Kidney (tissue), 14 donors: Measurements from ENCODE around the gene PLAC8. TPM values are rescaled to one million over a fixed set of nuclear protein-coding genes. Genes with fewer than 3 reads are reported as not detected.

Source experiments
- DNase-seq, 5 donors: peaks; one replicate each; pipeline ENCODE4 v3.0.0-alpha.2; 2013 to 2020
- FAIRE-seq: peaks from 2 replicates; lab custom pipeline; 2012; peaks lifted over from hg19 to GRCh38; lab: Jason Lieb, UNC
- H3K27ac ChIP-seq, 2 donors: one replicate each; pipeline ENCODE4 v1.7.0; 2013; ENCODE audit warnings: low read depth in 2 of 2, low read length in 2 of 2, inconsistent platforms in 1 of 2
- H3K27me3 ChIP-seq: one replicate; pipeline ENCODE4 v1.7.1; 2013; ENCODE audit warnings: low read length, inconsistent platforms; ENCODE audit not compliant: control insufficient read depth, insufficient read depth
- H3K36me3 ChIP-seq, 3 donors: one replicate each; pipeline versions ENCODE4 v1.7.0 to v1.7.1; 2013; ENCODE audit warnings: low read length in 3 of 3, control low read depth in 1 of 3, inconsistent platforms in 1 of 3; ENCODE audit not compliant: insufficient read depth in 3 of 3, control insufficient read depth in 2 of 3
- H3K4me1 ChIP-seq, 3 donors: one replicate each; pipeline versions ENCODE4 v1.7.0 to v1.7.1; 2013; ENCODE audit warnings: low read length in 3 of 3, inconsistent platforms in 1 of 3, low read depth in 1 of 3; ENCODE audit not compliant: control insufficient read depth in 2 of 3, insufficient read depth in 2 of 3
- H3K4me3 ChIP-seq, 3 donors: one replicate each; pipeline versions ENCODE4 v1.7.0 to v1.8.1; 2013; ENCODE audit warnings: low read length in 3 of 3, control low read depth in 1 of 3, inconsistent platforms in 1 of 3
- H3K9ac ChIP-seq, 3 donors: one replicate each; pipeline versions ENCODE4 v1.7.0 to v1.7.1; 2013; ENCODE audit warnings: low read length in 3 of 3, control low read depth in 1 of 3, inconsistent platforms in 1 of 3
- H3K9me3 ChIP-seq, 3 donors: one replicate each; pipeline versions ENCODE4 v1.7.0 to v1.7.1; 2013; ENCODE audit warnings: low read length in 3 of 3, control low read depth in 1 of 3, inconsistent platforms in 1 of 3; ENCODE audit not compliant: control insufficient read depth in 2 of 3, insufficient read depth in 1 of 3
- intact Hi-C: fragments of 100-400 bp; cut with DNase I; formaldehyde crosslinking; loops from one replicate; pipeline ENCODE4 v1.11.1; 2022
- polyA plus RNA-seq: library from polyadenylated mRNA; stranded (reverse); fragments of 350-450 nt; fragmentation: Illumina TruSeq; extraction: RNeasy Lipid Tissue Mini Kit (QIAGEN cat#74804); gene quantifications from one replicate; pipeline ENCODE4 v1.2.3, GENCODE V29; 2014; ENCODE audit warnings: low read depth, low replicate concordance; ENCODE audit not compliant: insufficient read depth
- total RNA-seq: library from RNA; stranded (reverse); fragmentation: NEBNext Ultra II Directional; extraction: Animal tissue kit (Norgen Biotek cat#: 25700); gene quantifications from one replicate; pipeline ENCODE4 v1.2.1, GENCODE V29; 2021
- TF ChIP-seq, protein P1 (sequence below): IDR thresholded peaks from 3 replicates; pipeline ENCODE4 v1.5.1; 2012; ENCODE audit warnings: mild to moderate bottlenecking, moderate library complexity, borderline replicate concordance; ENCODE audit not compliant: insufficient read depth; ENCODE audit errors: extremely low read depth
- donor health status: control.
- donor health status: control.
- donor health status: control.
- donor health status: control.
- donor health status: control.
- donor health status: DM: yes; HTN: yes; CAD: no.
- donor health status: Normal renal cell carcinoma (clear cell type).

PLAC8 gene
- total and polyA plus RNA-seq, 2 donors from 2014 or later = 3.6 to 10.3 TPM

DNA sequence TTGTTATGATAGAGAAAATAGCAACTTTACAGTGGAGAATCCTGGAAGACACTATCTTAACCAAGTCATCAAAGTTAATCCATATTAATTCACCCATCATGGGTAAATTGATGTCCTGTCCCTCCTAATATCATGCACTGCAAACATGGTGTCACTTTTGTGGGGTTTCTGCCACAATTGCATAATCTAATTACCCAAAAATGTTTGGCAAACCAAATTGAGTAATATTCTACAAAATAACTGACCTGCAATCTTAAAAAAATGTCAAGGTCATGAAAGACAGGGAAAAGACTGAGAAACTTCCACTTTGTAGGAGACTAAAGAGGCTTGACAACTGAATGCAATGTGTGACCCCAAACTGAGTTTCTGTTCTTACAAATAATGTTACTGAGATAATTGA is 37.1 kb upstream of the PLAC8 start:
- no peak for FAIRE-seq

DNA sequence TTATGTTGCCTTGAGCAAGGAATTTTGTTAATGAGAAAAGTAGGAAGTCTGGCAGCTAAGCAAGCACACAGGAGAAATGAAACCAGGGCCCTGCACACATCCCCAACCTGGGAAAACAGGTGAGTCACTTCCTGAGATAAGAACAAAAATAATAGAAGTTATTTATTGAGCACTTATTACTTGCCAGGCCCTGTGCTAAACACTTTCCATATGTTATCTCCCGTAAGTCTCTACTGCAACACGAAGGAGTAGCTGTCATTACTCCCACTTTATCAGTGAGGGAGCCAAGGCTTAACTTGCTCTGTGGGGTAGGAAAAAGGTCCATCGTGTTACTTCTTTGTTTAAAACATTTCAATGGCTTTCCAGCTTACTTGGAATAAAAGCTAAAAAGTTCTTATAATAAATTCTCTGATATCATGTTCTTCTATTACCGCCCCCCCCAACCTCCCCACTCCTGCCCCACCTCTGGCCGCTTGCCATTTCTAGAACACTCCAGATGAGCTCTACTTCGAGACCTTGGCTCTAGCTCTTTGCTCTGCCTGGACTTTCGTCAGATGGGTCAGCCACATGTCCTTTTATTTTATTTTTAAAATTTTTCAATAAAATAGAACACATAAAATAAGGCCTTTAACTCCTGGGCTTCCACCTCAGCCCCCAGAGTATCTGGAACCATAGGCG is 36.3 kb upstream of the PLAC8 start:
- H3K27ac ChIP-seq = no peak overlapping the region
- no peak overlapping the region for H3K9ac ChIP-seq
- peak in 1 of 5 donors; percentile 5 for DNase-seq
- TF ChIP-seq, protein P1, sequence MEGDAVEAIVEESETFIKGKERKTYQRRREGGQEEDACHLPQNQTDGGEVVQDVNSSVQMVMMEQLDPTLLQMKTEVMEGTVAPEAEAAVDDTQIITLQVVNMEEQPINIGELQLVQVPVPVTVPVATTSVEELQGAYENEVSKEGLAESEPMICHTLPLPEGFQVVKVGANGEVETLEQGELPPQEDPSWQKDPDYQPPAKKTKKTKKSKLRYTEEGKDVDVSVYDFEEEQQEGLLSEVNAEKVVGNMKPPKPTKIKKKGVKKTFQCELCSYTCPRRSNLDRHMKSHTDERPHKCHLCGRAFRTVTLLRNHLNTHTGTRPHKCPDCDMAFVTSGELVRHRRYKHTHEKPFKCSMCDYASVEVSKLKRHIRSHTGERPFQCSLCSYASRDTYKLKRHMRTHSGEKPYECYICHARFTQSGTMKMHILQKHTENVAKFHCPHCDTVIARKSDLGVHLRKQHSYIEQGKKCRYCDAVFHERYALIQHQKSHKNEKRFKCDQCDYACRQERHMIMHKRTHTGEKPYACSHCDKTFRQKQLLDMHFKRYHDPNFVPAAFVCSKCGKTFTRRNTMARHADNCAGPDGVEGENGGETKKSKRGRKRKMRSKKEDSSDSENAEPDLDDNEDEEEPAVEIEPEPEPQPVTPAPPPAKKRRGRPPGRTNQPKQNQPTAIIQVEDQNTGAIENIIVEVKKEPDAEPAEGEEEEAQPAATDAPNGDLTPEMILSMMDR = no peak
- intact Hi-C loops = no loop called here
- no peaks in the 10 kb centered on the region for H3K36me3 ChIP-seq
- H3K9me3 ChIP-seq = no peaks in the 10 kb centered on the region
- H3K4me3 ChIP-seq = no peak overlapping the region
- no peaks in the 10 kb centered on the region for H3K27me3 ChIP-seq
- no peak for FAIRE-seq
- no peaks in the 10 kb centered on the region for H3K4me1 ChIP-seq

More for the DNA sequence above, 37.1 kb upstream of the PLAC8 start:
- no peak overlapping the region for H3K27ac ChIP-seq
- H3K36me3 ChIP-seq = no peaks in the 10 kb centered on the region
- H3K9ac ChIP-seq = no peak overlapping the region
- DNase-seq = no peak
- H3K4me3 ChIP-seq = no peak overlapping the region
- intact Hi-C loops = no loop called here
- no peaks in the 10 kb centered on the region for H3K9me3 ChIP-seq
- no peaks in the 10 kb centered on the region for H3K27me3 ChIP-seq
- TF ChIP-seq, protein P1 = no peak
- H3K4me1 ChIP-seq = no peaks in the 10 kb centered on the region

DNA sequence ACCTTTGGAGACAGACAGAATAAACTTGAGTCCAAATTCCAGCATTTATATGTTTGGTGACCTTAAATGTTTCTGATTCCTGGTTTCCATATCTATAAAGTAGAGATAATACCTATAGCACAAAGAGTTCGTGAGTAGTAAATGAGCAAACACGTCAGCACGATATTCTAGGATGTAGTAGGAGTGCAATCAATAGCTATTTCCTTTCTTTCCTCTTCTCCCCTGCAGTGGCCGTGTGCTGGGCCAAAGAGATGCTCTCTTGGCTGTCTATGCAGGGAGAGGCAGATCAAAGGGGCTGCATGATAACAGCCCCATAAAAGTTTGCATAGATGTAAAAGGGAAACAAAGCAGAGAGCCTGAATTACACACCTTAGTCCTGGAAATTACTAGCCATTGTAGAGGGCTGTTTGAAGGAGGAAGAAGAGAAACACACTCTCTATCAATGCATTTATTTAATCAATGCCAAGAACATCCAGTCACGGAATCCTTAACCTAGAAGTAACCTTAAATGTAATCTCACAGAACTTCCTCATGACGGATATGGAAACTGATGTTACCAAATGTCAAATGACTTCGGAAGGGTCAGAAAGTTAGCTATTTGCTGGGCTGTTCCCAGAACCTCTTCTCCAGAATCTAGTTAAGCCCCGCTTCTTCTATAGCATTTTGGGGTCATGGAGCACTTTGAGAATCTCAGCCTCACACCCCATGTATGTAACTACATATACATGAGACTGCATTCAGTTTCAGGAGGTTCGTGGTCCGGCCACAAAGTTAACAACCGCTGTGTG is 35.5 kb upstream of the PLAC8 start:
- H3K9me3 ChIP-seq = no peaks in the 10 kb centered on the region
- no peaks in the 10 kb centered on the region for H3K36me3 ChIP-seq
- no peaks in the 10 kb centered on the region for H3K4me1 ChIP-seq
- intact Hi-C loops = no loop called here
- no peak for FAIRE-seq
- TF ChIP-seq, protein P1 = no peak
- H3K4me3 ChIP-seq = no peak overlapping the region
- no peak overlapping the region for H3K27ac ChIP-seq
- no peaks in the 10 kb centered on the region for H3K27me3 ChIP-seq
- DNase-seq = no peak
- no peak overlapping the region for H3K9ac ChIP-seq
